Heart left ventricle (tissue), 16 donors: ENCODE results near the gene NFATC1. TPM values are rescaled to one million over a fixed set of nuclear protein-coding genes. Genes with fewer than 3 reads are reported as not detected.
A peak's percentile ranks its signal among the peaks of the same experiment; 100 is the strongest.

Experiments
- ATAC-seq, 4 donors: fragments of 200-7000 bp; cut with Tn5 transposase; one replicate each; pipeline ENCODE4 v1.9.1; 2020 to 2022; ENCODE audit warnings: moderate library complexity in 4 of 4, mild to moderate bottlenecking in 3 of 4, moderate number of reproducible peaks in 1 of 4
- DNase-seq, 5 donors: peaks; one replicate each; pipeline ENCODE4 v3.0.0-alpha.2; 2020
- H3K27ac ChIP-seq, 12 donors: fragments of 200-600 bp; sonication (generic) in 4 of 12; one replicate each; pipeline versions ENCODE4 v1.5.0 to v1.8.0; 2016 to 2022; ENCODE audit warnings: mild to moderate bottlenecking in 2 of 12
- H3K27me3 ChIP-seq, 9 donors: fragments of 200-600 bp; sonication (generic) in 2 of 9; one replicate each; pipeline versions ENCODE4 v1.5.1 to v1.8.0; 2016 to 2022; ENCODE audit warnings: mild to moderate bottlenecking in 3 of 9
- H3K36me3 ChIP-seq, 9 donors: fragments of 200-600 bp; sonication (generic) in 2 of 9; one replicate each; pipeline versions ENCODE4 v1.5.0 to v1.8.0; 2018 to 2022; ENCODE audit warnings: mild to moderate bottlenecking in 2 of 9
- H3K4me1 ChIP-seq, 12 donors: fragments of 200-600 bp; sonication (generic) in 4 of 12; one replicate each; pipeline versions ENCODE4 v1.5.0 to v1.8.0; 2016 to 2022; ENCODE audit warnings: mild to moderate bottlenecking in 3 of 12
- H3K4me3 ChIP-seq, 12 donors: fragments of 200-600 bp; sonication (generic) in 4 of 12; one replicate each; pipeline versions ENCODE4 v1.5.0 to v1.8.0; 2017 to 2022; ENCODE audit warnings: mild to moderate bottlenecking in 9 of 12, moderate library complexity in 4 of 12
- H3K9me3 ChIP-seq, 12 donors: fragments of 200-600 bp; sonication (generic) in 4 of 12; one replicate each; pipeline versions ENCODE4 v1.5.0 to v1.8.0; 2016 to 2022; ENCODE audit warnings: mild to moderate bottlenecking in 1 of 12
- POLR2A ChIP-seq, 2 donors: fragments of 450-650 bp; IDR thresholded peaks; one replicate each; pipeline ENCODE4 v1.6.1; 2017; ENCODE audit warnings: antibody characterized with exemption in 2 of 2, mild to moderate bottlenecking in 2 of 2, moderate library complexity in 2 of 2
- WGBS, 4 donors: extraction: QIAGEN DNeasy Blood & Tissue Kit in 2 of 4; methylation state at CpG; one replicate each; pipeline versions ENCODE4 v1.1.5 to v1.1.7; 2013 to 2018; 5-methylcytosine and 5-hydroxymethylcytosine counted together
- intact Hi-C, 10 donors: fragments of 100-400 bp; cut with DNase I; formaldehyde crosslinking; loops; one replicate each; pipeline versions ENCODE4 v1.11.1 to v1.14.2; 2022
- polyA plus RNA-seq, 2 donors: library from polyadenylated mRNA; stranded (reverse); fragments of 200-250 nt; gene quantifications; one replicate each; pipeline ENCODE4 v1.2.3, GENCODE V29; 2013
- total RNA-seq, 9 donors: library from RNA; depleted of rRNA in 2 of 9; stranded (reverse); fragments of >200 nt in 2 of 9; fragmentation: NEBNext Ultra II Directional in 3 of 9; extraction: Animal tissue kit (Norgen Biotek cat#: 25700) in 3 of 9; gene quantifications; one replicate each; pipeline versions ENCODE4 v1.1.0 to v1.2.4, GENCODE V29; 2016 to 2023
- TF ChIP-seq, protein P1 (sequence below), 12 donors: fragments of 200-600 bp; sonication (generic) in 4 of 12; IDR thresholded peaks; one replicate each; pipeline versions ENCODE4 v1.5.0 to v1.8.0; 2018 to 2022; ENCODE audit warnings: antibody characterized with exemption in 12 of 12, mild to moderate bottlenecking in 5 of 12
- donor health status: ischemic (EF 13 %, LVEDD 7.1; RV severe dilation, severe dysfunction).
- donor health status: healthy with polysubstance abuse.
- donor health status: DM: no; HTN: yes; CAD: no.
- donor health status: DM: no; HTN: no; CAD: no.
- donor health status: ischemic (EF 25% LVEDD 6.9; RV normal size, moderate dysfunction).
- donor health status: ischemic (EF 25% LVEDD 5.7; RV mildly dilated, moderate dysfunction).
- donor health status: healthy.
- donor health status: DM: yes; HTN: yes; CAD: no.
- donor health status: ischemic (EF 35%, LVEDD 5.7; RV mildly dilated, moderate dysfunction).
- donor health status: nonischemic (EF 11% LVEDD 7.7; RV severe dilation, severe dysfunction).
- donor health status: DM: yes; HTN: yes; CAD: no.
- donor health status: PGD.
- donor health status: ischemic (EF 29% LVEDD 5.4; RV normal size, mild dysfunction).
- donor health status: nonischemic (EF 23%, LVEDD 6.1; RV moderate dilation, normal function).

Gene NFATC1
- total and polyA plus RNA-seq, 11 donors: 6.5 to 26.7 (median 15.3) TPM

DNA sequence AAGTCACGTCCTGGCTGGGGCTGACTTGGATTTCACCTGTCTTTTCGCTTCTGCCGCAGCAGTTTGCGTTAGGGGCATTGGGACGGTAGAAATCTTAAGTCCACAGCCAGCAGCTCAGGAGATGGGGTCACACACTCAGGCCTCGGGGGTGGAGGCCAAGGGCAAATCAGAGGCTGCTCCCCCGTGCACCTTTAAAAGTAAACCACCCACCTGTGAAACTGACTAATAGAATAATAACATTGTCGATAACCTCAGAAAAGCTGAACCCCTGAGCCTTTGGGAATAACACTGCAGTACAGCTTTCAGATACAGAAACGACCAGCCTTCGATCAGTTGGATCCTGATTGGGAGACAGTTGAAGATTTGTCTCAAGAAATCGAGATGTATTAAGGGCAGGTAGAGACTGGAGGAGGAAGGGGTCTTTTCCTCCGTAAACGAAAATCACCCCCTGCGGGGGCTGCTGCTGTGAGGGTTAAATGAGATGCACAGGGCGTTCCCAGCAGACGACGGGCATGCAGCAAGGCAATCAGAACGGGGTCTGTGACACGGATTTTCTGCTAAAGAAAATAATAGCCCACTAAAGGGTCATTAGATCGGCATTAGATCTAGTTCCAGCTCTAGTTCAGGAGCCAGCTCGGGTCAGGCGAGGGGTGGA is 16.4 kb upstream of the NFATC1 start:
- Histone ChIP-seq H3K4me1 (peaks cover 0 to 8% (median 4%) of the 10 kb centered on the region in 12 donors), H3K36me3 (peaks cover 0 to 34% (median 23%) of the 10 kb centered on the region in 9 donors), H3K4me3 (no peak overlapping the region), H3K27me3 (no peaks in the 10 kb centered on the region), H3K9me3 (no peaks in the 10 kb centered on the region), H3K27ac (no peak overlapping the region)
- DNase-seq (no peak), ATAC-seq (no peak)
- TF ChIP-seq POLR2A (IDR thresholded peaks at IDR 0.05): no peak
- TF ChIP-seq, protein P1, sequence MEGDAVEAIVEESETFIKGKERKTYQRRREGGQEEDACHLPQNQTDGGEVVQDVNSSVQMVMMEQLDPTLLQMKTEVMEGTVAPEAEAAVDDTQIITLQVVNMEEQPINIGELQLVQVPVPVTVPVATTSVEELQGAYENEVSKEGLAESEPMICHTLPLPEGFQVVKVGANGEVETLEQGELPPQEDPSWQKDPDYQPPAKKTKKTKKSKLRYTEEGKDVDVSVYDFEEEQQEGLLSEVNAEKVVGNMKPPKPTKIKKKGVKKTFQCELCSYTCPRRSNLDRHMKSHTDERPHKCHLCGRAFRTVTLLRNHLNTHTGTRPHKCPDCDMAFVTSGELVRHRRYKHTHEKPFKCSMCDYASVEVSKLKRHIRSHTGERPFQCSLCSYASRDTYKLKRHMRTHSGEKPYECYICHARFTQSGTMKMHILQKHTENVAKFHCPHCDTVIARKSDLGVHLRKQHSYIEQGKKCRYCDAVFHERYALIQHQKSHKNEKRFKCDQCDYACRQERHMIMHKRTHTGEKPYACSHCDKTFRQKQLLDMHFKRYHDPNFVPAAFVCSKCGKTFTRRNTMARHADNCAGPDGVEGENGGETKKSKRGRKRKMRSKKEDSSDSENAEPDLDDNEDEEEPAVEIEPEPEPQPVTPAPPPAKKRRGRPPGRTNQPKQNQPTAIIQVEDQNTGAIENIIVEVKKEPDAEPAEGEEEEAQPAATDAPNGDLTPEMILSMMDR (IDR thresholded peaks at IDR 0.05): peak in 1 of 12 donors; percentile 4
- intact Hi-C loops: loop anchor here in 8 of 10 donors (1.0 to 10.0 kb wide), 4 partner anchors 149 to 535 kb away; no protein-coding TSS in a partner anchor
- WGBS, 4 donors: 65 to 72% (median 69%) methylated on average over 19 to 22 of the region's 22 CpGs

DNA sequence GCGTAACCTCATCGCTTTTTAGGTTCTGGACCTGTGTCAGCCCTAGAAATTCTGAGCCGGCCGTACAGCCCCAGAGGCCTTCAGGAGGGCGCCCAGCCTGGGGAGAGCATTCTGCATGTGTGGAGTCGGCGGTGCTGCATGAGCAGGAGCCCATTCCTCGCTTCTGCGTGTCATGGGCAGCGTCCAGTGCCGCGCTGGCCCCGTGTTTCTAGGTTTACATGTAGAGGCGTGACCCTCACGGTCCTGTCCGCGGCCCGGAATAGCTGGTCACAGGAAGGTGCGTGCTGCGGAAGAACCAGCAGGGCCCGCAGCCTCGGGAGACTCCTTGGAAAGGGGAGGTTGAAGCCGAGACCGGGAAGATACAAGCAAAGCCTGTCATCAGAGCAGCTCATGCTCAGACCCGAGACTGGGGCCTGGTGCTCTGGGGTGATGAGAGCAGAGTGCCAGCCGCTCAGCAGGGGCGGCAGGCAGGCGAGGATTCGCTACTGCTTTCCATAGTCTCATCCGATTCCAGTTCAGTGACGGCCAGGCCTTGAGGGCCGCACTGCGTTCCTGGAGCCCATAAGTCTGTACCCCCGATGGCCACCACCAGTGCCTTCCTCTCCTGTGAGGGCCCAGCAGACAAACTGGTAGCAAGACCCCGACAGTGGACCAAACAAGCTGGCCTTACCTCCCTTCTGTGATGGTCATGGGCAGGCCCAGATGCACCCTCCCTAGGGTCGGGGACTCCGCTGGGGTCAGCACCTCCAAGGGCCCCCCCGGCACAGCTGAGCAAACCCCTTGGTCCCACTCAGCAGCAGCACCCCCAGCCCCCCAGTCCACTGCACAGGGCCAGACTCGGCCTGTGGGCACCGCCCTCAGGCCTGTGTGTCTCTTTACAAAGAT is 15.6 kb upstream of the NFATC1 start:
- 92 to 94% (median 93%) methylated on average over 27 to 40 of the region's 40 CpGs for WGBS, 4 donors
- Histone ChIP-seq H3K27ac (no peak overlapping the region), H3K27me3 (no peaks in the 10 kb centered on the region), H3K4me3 (no peak overlapping the region), H3K4me1 (peaks cover 0 to 8% (median 4%) of the 10 kb centered on the region in 12 donors), H3K36me3 (peaks cover 0 to 26% (median 16%) of the 10 kb centered on the region in 9 donors), H3K9me3 (no peaks in the 10 kb centered on the region)
- ATAC-seq: peak in 1 of 4 donors; percentile 3
- TF ChIP-seq, protein P1 (IDR thresholded peaks at IDR 0.05): no peak
- no peak for TF ChIP-seq POLR2A (IDR thresholded peaks at IDR 0.05)
- intact Hi-C loops: loop anchor here (1.0 to 10.0 kb wide), 5 partner anchors 148 to 535 kb away; no protein-coding TSS in a partner anchor
- peak in 2 of 5 donors; percentile 17 to 58 for DNase-seq

DNA sequence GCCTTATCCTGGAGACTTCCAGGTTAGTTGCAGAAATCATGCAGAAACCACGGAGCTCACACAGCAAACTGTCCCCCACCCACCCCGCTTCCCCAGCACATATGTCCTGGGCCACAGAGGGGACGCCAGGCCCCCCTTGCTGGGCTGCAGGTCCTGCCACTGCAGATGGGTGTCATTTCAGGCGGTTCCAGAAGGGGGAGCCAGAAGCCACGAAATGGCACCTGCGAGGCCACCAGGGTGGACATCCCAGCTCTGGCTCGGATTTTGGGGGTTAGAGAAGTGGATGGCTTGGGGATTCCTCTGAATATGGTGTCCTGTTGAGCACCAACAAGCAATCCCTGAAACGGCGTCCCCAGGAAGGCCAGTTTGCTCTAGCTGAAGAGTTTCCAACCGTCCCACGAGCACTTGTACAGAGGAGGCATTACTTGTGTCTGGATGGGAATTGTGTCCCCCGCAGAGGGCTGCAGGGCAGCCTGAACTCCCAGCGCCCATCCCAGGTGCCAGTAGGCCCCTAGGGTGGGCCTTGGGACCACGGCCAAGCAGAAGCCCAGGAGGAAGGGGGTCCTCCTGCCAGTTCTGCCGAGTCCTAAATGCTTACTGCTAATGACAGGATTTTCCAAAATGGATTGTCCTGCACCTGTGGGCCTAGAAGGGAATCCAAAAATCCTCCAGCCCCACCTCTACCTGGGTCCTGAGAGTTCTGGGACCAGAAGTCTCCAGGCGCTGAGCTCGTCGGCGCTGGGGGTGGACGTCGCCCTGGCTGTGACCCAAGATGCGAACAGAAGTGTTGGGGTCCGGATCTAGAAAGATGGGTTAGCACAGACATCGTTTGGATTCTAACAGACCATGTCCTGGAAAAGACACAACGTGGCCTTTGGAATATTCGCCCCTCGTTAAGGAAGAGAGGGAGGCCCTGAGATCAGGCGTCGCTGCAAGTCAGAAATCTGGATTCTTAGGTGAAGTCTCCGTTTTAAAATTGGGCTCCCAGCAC is 14.6 kb upstream of the NFATC1 start:
- DNase-seq (peak in 3 of 5 donors; percentile 66 to 82 (median 71)), ATAC-seq (peak; percentile 46 to 66 (median 50))
- 58 to 63% (median 59%) methylated on average over 24 to 30 of the region's 30 CpGs for WGBS, 4 donors
- Histone ChIP-seq H3K4me1 (peaks cover 0 to 8% (median 4%) of the 10 kb centered on the region in 12 donors), H3K27me3 (peaks cover 0 to 6% (median 0%) of the 10 kb centered on the region in 9 donors), H3K4me3 (no peak overlapping the region), H3K27ac (no peak overlapping the region), H3K9me3 (no peaks in the 10 kb centered on the region), H3K36me3 (peaks cover 0 to 20% (median 11%) of the 10 kb centered on the region in 9 donors)
- intact Hi-C loops: loop anchor here in 6 of 10 donors (1.0 to 2.0 kb wide), 4 partner anchors 147 to 264 kb away; no protein-coding TSS in a partner anchor
- TF ChIP-seq, protein P1 (IDR thresholded peaks at IDR 0.05): peak; percentile 72 to 91 (median 86)
- TF ChIP-seq POLR2A (IDR thresholded peaks at IDR 0.05): no peak
